Ishikawa (cell line): ENCODE measurements around the gene CRYAB.

Experiments used
- CEBPB ChIP-seq: IDR thresholded peaks from 2 replicates; pipeline ENCODE4 v1.6.1; 2012
- CREB1 ChIP-seq: IDR thresholded peaks from 2 replicates; pipeline ENCODE4 v1.6.1; 2012; ENCODE audit warnings: low read depth
- EGR1 ChIP-seq: IDR thresholded peaks from 2 replicates; pipeline ENCODE4 v1.6.1; 2012
- EP300 ChIP-seq: IDR thresholded peaks from 2 replicates; pipeline ENCODE4 v1.6.1; 2012; ENCODE audit warnings: borderline replicate concordance
- FOXM1 ChIP-seq: IDR thresholded peaks from 2 replicates; pipeline ENCODE4 v1.6.1; 2012; ENCODE audit warnings: low read depth, borderline replicate concordance
- NFIC ChIP-seq: IDR thresholded peaks from 2 replicates; pipeline ENCODE4 v1.6.1; 2012
- RAD21 ChIP-seq: IDR thresholded peaks from 2 replicates; pipeline ENCODE4 v1.6.1; 2012; ENCODE audit warnings: low read depth
- TAF1 ChIP-seq: IDR thresholded peaks from 2 replicates; pipeline ENCODE4 v1.6.1; 2012; ENCODE audit warnings: low read depth, mild to moderate bottlenecking
- TCF12 ChIP-seq: IDR thresholded peaks from 2 replicates; pipeline ENCODE4 v1.6.1; 2012; ENCODE audit warnings: low read depth
- TEAD4 ChIP-seq: IDR thresholded peaks from 2 replicates; pipeline ENCODE4 v1.6.1; 2012
- YY1 ChIP-seq: IDR thresholded peaks from 2 replicates; pipeline ENCODE4 v1.6.1; 2012; ENCODE audit warnings: low read depth
- ZBTB7A ChIP-seq: IDR thresholded peaks from 2 replicates; pipeline ENCODE4 v1.6.1; 2012; ENCODE audit warnings: low read depth
- TF ChIP-seq, protein P1 (sequence below): IDR thresholded peaks from 2 replicates; pipeline ENCODE4 v1.6.1; 2012
- TF ChIP-seq, protein P2 (sequence below): IDR thresholded peaks from 2 replicates; pipeline ENCODE4 v1.6.1; 2012; ENCODE audit warnings: low read depth, mild to moderate bottlenecking
- TF ChIP-seq, protein P3 (sequence below): IDR thresholded peaks from 2 replicates; pipeline ENCODE4 v1.6.1; 2012

The CRYAB gene

DNA sequence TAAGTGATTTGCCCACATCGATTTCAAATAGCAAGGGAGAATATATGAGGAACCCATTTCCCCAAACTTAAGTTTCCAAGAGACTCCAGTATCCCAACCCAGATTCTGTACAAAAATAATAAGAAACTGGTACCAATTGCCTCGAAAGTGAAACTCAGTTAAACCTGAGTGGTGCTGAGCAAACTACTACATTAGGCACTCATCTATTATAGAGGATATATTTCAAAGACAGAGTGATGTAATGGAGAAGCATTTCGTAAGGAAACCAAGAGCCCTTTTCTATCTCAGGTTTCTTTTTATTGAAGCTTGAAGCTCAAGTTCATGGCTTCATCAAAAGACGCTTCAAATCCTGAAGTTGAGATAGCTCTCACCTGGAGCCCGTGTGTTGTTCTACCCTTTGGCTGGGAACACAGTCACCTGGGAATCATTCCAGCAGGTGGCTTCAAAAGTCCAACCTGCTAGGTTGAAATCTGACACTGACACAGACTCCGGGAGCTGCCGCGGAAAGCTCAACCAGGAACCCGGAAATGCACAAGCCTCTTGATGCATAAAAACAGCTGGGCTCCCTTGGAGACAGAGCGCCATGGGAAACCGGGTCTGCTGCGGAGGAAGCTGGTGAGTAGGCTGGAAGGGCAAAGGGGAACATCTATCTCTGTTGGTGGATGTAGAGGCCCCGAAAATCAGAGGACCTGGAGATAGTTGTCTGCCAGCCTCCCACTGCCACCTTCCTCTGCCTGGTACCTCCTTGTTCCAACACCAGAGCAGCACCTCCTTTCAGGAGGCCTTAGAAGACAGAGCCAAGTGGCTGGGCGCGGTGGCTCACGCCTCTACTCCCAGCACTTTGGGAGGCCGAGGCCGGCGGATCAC, 7.1 kb upstream of the CRYAB start, which contains the start of gene C11orf52:
Gene C11orf52 (plus strand): TSS at position 524 of the 867 bp plus-strand sequence. CDS start 60 bp downstream, at position 584.
- TF ChIP-seq, protein P1, sequence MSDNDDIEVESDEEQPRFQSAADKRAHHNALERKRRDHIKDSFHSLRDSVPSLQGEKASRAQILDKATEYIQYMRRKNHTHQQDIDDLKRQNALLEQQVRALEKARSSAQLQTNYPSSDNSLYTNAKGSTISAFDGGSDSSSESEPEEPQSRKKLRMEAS, result peak; percentile 50
- no peak for TF ChIP-seq TAF1
- peak; percentile 61; the same call in 1 of the 2 replicates for TF ChIP-seq EP300
- peak; percentile 57 for TF ChIP-seq NFIC
- TF ChIP-seq, protein P2, sequence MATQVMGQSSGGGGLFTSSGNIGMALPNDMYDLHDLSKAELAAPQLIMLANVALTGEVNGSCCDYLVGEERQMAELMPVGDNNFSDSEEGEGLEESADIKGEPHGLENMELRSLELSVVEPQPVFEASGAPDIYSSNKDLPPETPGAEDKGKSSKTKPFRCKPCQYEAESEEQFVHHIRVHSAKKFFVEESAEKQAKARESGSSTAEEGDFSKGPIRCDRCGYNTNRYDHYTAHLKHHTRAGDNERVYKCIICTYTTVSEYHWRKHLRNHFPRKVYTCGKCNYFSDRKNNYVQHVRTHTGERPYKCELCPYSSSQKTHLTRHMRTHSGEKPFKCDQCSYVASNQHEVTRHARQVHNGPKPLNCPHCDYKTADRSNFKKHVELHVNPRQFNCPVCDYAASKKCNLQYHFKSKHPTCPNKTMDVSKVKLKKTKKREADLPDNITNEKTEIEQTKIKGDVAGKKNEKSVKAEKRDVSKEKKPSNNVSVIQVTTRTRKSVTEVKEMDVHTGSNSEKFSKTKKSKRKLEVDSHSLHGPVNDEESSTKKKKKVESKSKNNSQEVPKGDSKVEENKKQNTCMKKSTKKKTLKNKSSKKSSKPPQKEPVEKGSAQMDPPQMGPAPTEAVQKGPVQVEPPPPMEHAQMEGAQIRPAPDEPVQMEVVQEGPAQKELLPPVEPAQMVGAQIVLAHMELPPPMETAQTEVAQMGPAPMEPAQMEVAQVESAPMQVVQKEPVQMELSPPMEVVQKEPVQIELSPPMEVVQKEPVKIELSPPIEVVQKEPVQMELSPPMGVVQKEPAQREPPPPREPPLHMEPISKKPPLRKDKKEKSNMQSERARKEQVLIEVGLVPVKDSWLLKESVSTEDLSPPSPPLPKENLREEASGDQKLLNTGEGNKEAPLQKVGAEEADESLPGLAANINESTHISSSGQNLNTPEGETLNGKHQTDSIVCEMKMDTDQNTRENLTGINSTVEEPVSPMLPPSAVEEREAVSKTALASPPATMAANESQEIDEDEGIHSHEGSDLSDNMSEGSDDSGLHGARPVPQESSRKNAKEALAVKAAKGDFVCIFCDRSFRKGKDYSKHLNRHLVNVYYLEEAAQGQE, result no peak
- TF ChIP-seq TCF12, result peak; percentile 70; the same call in 1 of the 2 replicates
- no peak for TF ChIP-seq EGR1
- TF ChIP-seq TEAD4, result peak; percentile 36; the same call in 1 of the 2 replicates
- TF ChIP-seq ZBTB7A, result no peak
- no peak for TF ChIP-seq CREB1

DNA sequence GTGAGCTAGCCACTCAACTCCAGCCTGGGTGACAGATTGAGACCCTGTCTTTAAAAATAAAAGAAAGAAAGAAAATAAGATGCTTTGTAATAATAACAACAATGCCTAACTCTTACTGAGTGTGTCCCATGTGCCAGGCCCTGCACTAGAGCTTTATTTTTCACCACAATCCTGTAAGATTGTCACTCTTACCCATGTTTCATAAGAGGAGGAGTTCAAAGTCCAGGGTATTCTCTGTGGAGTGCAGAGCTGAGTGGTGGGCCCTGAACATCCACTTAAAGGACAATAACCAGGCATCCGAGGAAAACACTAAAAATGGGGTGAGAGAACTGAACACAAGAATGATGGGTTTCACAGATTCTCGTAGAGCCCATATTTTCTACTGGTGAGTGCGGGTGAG, 6.2 kb upstream of the CRYAB start:
- no peak for TF ChIP-seq RAD21
- TF ChIP-seq, protein P3, sequence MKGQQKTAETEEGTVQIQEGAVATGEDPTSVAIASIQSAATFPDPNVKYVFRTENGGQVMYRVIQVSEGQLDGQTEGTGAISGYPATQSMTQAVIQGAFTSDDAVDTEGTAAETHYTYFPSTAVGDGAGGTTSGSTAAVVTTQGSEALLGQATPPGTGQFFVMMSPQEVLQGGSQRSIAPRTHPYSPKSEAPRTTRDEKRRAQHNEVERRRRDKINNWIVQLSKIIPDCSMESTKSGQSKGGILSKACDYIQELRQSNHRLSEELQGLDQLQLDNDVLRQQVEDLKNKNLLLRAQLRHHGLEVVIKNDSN, result no peak

DNA sequence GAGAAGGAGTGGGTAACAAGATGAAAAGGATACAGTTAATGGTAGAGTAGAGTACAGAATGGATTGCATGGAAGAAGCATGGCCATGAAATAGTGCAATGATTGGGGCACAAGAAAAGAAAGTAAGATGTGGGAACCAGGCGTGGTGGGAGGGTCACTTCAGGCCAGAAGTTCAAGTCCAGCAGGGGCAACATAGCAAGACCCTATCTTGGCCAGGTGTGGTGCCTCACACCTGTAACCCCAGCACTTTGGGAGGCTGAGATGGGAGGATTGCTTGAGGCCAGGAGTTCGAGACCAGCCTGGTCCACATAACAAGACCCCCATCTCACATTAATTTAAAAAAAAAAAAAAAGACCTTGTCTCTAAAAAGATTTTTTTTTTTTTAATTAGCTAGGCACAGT, 5.7 kb upstream of the CRYAB start:
- no peak for TF ChIP-seq TAF1

DNA sequence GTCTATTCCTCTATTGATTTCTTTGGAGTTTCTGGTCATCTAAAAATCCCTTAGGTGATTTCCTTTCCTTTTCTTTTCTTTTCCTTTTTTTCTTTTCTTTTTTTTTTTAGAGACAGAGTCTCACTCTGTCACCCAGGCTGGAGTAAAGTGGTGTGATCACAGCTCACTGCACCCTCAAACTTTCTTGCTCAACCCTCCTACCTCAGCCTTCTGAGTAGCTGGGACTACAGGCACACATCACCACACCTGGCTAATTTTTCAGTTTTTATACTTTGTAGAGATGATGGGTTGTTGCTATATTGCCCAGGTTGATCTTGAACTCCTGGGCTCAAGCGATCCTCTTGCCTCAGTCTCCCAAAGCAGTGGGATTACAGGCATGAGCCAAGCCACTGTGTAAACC, 5.2 kb upstream of the CRYAB start:
- no peak for TF ChIP-seq TCF12
- no peak for TF ChIP-seq CEBPB
- no peak for TF ChIP-seq FOXM1
- no peak for TF ChIP-seq RAD21
- TF ChIP-seq YY1, result no peak
- TF ChIP-seq EGR1, result no peak
- TF ChIP-seq, protein P1, result no peak
- no peak for TF ChIP-seq CREB1
- TF ChIP-seq TEAD4, result no peak
- TF ChIP-seq TAF1, result no peak
- TF ChIP-seq, protein P2, result no peak
- TF ChIP-seq, protein P3, result no peak
- no peak for TF ChIP-seq ZBTB7A
- TF ChIP-seq EP300, result no peak

DNA sequence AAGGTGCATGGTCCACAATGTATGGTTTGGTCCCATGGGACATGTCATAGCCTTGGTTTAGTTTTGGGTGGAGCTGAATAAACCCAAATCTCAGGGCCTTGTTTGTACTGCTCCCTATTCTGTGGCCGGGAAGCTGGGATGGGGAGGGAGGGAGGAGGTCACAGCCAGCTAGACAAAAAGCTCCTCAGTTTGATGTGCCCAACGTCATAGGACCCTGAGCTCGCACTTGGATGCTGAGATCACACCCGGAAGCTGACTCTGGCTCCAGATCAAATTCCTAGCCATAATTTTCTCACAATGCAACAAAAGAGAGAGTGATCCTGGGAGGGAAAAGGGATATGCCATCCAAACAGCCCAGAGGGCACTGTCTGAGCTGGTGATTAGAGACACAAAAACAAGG, 2.4 kb upstream of the CRYAB start:
- peak; percentile 47 for TF ChIP-seq NFIC
- no peak for TF ChIP-seq TAF1
- TF ChIP-seq TEAD4, result 0 out of 2 replicates have a peak, but pooled peaks have one; percentile 18
- no peak for TF ChIP-seq RAD21

DNA sequence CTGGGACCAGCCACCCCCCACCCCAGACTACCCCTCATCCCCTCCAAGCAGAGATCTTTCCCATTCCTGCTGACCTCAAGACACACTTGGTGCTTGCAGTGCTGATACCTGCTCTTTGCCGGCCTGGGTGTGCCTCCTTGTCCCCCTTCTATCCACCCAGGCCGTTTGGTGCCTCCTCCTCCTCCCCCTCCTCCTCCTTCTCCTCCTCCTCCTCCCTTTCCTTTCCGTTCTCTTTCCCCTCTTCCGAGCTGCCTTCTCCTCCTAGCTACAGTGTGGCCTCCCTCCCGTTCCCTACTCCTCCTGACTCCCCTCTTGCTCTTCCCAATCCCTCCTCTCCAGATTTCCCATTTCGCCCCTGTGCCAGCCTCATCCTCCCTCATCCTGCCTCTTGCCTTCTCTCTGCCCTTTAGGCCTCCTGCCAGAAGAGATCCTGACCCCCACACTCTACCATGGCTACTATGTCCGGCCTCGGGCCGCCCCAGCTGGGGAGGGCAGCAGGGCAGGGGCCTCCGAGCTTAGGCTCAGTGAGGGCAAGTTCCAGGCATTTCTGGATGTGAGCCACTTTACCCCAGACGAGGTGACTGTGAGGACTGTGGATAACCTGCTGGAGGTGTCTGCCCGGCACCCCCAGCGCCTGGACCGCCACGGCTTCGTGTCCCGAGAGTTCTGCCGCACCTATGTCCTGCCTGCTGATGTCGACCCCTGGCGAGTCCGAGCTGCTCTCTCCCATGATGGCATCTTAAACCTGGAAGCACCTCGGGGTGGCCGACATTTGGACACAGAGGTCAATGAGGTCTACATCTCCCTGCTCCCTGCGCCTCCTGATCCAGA, 1.7 kb upstream of the CRYAB start:
- TF ChIP-seq TCF12 (no peak), EP300 (no peak), CREB1 (no peak)
